ENCODE measurements around the gene AMZ2.

- TF ChIP-seq, protein P1, sequence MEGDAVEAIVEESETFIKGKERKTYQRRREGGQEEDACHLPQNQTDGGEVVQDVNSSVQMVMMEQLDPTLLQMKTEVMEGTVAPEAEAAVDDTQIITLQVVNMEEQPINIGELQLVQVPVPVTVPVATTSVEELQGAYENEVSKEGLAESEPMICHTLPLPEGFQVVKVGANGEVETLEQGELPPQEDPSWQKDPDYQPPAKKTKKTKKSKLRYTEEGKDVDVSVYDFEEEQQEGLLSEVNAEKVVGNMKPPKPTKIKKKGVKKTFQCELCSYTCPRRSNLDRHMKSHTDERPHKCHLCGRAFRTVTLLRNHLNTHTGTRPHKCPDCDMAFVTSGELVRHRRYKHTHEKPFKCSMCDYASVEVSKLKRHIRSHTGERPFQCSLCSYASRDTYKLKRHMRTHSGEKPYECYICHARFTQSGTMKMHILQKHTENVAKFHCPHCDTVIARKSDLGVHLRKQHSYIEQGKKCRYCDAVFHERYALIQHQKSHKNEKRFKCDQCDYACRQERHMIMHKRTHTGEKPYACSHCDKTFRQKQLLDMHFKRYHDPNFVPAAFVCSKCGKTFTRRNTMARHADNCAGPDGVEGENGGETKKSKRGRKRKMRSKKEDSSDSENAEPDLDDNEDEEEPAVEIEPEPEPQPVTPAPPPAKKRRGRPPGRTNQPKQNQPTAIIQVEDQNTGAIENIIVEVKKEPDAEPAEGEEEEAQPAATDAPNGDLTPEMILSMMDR (IDR thresholded peaks at IDR 0.05; ENCODE audit: low read depth, low read length): no peak
- TF ChIP-seq EZH2phosphoT487 (IDR thresholded peaks at IDR 0.05; ENCODE audit: low read depth): no peak
These were observed 26.1 kb upstream of the AMZ2 start for GRCh38 chr17:68221786-68222185.

Measured in OCI-LY3 (cell line).